Measurements from ENCODE around the gene ENOX2.

DNA sequence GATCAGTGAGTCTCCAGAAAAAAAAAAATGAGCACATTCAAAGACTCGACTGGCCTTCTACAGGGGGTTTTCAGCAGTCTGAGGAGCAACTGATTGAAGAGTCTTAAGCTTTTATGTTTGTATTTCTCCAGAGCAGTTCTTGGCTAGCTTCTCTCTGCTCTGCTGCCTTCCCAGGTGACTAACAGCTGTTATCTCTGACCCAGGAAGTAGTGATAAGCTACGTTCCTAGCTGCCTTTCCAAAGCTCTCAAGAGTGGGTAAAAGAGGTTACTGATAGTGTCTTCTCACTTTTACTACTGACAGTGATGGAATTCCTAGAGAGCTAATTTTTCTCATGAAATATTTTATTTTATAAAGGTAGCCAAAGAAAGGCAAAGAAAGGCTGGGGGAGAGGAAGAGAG lies 66.6 kb downstream of the ENOX2 start:
- no peak for TF ChIP-seq POLR2A (IDR thresholded peaks at IDR 0.05)
- TF ChIP-seq, protein P1, sequence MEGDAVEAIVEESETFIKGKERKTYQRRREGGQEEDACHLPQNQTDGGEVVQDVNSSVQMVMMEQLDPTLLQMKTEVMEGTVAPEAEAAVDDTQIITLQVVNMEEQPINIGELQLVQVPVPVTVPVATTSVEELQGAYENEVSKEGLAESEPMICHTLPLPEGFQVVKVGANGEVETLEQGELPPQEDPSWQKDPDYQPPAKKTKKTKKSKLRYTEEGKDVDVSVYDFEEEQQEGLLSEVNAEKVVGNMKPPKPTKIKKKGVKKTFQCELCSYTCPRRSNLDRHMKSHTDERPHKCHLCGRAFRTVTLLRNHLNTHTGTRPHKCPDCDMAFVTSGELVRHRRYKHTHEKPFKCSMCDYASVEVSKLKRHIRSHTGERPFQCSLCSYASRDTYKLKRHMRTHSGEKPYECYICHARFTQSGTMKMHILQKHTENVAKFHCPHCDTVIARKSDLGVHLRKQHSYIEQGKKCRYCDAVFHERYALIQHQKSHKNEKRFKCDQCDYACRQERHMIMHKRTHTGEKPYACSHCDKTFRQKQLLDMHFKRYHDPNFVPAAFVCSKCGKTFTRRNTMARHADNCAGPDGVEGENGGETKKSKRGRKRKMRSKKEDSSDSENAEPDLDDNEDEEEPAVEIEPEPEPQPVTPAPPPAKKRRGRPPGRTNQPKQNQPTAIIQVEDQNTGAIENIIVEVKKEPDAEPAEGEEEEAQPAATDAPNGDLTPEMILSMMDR (IDR thresholded peaks at IDR 0.05): no peak

Data from adrenal gland (tissue), 5 donors.